Ishikawa (cell line): ENCODE measurements around the gene CARD14.
A peak's percentile ranks its signal among the peaks of the same experiment; 100 is the strongest.

Experiments
- CEBPB ChIP-seq: IDR thresholded peaks from 2 replicates; pipeline ENCODE4 v1.6.1; 2012
- CREB1 ChIP-seq: IDR thresholded peaks from 2 replicates; pipeline ENCODE4 v1.6.1; 2012; ENCODE audit warnings: low read depth
- EGR1 ChIP-seq: IDR thresholded peaks from 2 replicates; pipeline ENCODE4 v1.6.1; 2012
- EP300 ChIP-seq: IDR thresholded peaks from 2 replicates; pipeline ENCODE4 v1.6.1; 2012; ENCODE audit warnings: borderline replicate concordance
- FOXM1 ChIP-seq: IDR thresholded peaks from 2 replicates; pipeline ENCODE4 v1.6.1; 2012; ENCODE audit warnings: low read depth, borderline replicate concordance
- NFIC ChIP-seq: IDR thresholded peaks from 2 replicates; pipeline ENCODE4 v1.6.1; 2012
- RAD21 ChIP-seq: IDR thresholded peaks from 2 replicates; pipeline ENCODE4 v1.6.1; 2012; ENCODE audit warnings: low read depth
- TAF1 ChIP-seq: IDR thresholded peaks from 2 replicates; pipeline ENCODE4 v1.6.1; 2012; ENCODE audit warnings: low read depth, mild to moderate bottlenecking
- TCF12 ChIP-seq: IDR thresholded peaks from 2 replicates; pipeline ENCODE4 v1.6.1; 2012; ENCODE audit warnings: low read depth
- TEAD4 ChIP-seq: IDR thresholded peaks from 2 replicates; pipeline ENCODE4 v1.6.1; 2012
- YY1 ChIP-seq: IDR thresholded peaks from 2 replicates; pipeline ENCODE4 v1.6.1; 2012; ENCODE audit warnings: low read depth
- ZBTB7A ChIP-seq: IDR thresholded peaks from 2 replicates; pipeline ENCODE4 v1.6.1; 2012; ENCODE audit warnings: low read depth
- TF ChIP-seq, protein P1 (sequence below): IDR thresholded peaks from 2 replicates; pipeline ENCODE4 v1.6.1; 2012
- TF ChIP-seq, protein P2 (sequence below): IDR thresholded peaks from 2 replicates; pipeline ENCODE4 v1.6.1; 2012; ENCODE audit warnings: low read depth, mild to moderate bottlenecking
- TF ChIP-seq, protein P3 (sequence below): IDR thresholded peaks from 2 replicates; pipeline ENCODE4 v1.6.1; 2012

The CARD14 gene

DNA sequence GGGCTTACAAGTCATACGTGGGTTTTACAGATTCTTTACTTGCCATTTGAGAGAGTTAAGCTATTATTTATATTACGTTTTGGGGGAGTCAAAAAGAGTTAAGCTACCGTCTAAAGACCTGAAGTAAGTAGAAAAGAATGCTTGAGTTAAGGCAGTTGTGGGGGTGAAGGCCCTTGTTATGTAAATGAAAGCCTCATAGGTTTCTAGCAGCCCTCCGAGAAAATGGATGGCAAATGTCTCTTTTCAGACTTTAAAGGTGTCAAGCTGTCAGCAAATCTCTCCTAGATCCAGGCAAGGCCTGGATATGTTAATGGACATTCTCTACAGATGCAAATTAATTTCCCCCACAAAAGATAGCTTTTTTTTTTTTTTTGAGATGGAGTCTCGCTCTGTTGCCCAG is 15.7 kb upstream of the CARD14 start:
- no peak for TF ChIP-seq TCF12
- TF ChIP-seq CREB1 = no peak
- TF ChIP-seq RAD21 = no peak
- no peak for TF ChIP-seq EGR1
- TF ChIP-seq CEBPB = no peak
- TF ChIP-seq, protein P1, sequence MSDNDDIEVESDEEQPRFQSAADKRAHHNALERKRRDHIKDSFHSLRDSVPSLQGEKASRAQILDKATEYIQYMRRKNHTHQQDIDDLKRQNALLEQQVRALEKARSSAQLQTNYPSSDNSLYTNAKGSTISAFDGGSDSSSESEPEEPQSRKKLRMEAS = no peak
- TF ChIP-seq NFIC = no peak
- TF ChIP-seq EP300 = no peak
- no peak for TF ChIP-seq TEAD4
- TF ChIP-seq ZBTB7A = no peak

DNA sequence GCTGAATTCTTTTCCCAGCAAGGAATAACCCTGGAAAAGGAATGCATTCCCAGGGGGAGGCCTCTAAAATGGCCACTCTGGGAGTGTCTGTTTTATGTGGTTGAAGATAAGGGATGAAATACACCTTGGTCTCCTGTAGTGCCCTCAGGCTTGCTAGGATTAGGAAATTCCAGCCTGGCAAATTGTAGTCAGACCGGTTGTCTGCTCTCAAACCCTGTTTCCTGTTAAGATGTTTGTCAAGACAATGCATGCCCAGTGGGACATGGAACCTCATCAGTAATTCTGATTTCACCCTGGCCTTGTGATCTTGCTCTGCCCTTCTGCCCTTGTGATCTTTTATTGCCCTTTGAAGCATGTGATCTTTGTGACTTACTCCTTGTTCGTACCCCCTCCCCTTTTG is 14.2 kb upstream of the CARD14 start:
- TF ChIP-seq CEBPB (peak; percentile 21; the same call in 1 of the 2 replicates), TEAD4 (0 out of 2 replicates have a peak, but pooled peaks have one; percentile 18)

DNA sequence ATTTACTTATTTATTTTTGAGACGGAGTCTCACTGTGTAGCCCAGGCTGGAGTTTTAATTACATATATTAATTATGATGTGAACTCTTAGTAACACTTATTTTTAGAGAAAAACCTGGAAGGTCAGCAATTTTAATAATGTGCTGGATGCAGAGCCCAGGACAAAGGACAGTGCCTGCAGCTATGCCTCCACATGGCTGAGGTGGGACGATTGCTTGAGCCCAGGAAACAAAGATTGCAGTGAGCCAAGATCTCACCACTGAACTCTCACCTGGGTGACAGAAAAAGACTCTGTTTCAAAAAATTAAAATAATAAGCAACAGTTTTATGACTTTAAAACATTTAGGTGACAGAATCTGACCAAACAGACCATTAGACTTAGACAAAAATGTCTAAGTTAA is 11.0 kb upstream of the CARD14 start:
- TF ChIP-seq, protein P1 = no peak
- TF ChIP-seq CEBPB (no peak), TEAD4 (no peak), CREB1 (no peak)
- TF ChIP-seq, protein P2, sequence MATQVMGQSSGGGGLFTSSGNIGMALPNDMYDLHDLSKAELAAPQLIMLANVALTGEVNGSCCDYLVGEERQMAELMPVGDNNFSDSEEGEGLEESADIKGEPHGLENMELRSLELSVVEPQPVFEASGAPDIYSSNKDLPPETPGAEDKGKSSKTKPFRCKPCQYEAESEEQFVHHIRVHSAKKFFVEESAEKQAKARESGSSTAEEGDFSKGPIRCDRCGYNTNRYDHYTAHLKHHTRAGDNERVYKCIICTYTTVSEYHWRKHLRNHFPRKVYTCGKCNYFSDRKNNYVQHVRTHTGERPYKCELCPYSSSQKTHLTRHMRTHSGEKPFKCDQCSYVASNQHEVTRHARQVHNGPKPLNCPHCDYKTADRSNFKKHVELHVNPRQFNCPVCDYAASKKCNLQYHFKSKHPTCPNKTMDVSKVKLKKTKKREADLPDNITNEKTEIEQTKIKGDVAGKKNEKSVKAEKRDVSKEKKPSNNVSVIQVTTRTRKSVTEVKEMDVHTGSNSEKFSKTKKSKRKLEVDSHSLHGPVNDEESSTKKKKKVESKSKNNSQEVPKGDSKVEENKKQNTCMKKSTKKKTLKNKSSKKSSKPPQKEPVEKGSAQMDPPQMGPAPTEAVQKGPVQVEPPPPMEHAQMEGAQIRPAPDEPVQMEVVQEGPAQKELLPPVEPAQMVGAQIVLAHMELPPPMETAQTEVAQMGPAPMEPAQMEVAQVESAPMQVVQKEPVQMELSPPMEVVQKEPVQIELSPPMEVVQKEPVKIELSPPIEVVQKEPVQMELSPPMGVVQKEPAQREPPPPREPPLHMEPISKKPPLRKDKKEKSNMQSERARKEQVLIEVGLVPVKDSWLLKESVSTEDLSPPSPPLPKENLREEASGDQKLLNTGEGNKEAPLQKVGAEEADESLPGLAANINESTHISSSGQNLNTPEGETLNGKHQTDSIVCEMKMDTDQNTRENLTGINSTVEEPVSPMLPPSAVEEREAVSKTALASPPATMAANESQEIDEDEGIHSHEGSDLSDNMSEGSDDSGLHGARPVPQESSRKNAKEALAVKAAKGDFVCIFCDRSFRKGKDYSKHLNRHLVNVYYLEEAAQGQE = 0 out of 2 replicates have a peak, but pooled peaks have one; percentile 14

DNA sequence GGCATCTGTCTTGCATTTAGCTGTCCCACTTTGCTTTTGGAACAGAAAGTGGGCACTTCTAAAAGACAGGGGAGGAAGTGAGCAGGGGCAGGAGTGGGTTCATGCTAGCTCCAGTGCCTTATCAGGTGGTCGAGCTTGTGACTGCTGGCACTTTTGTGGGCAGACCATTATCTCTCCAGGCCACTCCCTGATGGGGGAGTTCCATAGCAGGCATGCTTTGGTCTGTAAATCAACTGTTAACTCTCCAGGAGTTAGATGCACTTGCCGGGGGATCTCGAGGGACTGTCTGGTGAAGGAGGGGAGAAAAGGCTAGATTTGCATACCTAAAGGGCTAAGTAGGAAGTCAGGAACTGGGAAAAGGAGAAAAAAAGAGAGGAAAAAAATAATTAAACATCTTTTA is 9.3 kb upstream of the CARD14 start:
- TF ChIP-seq EP300 (no peak), NFIC (no peak), YY1 (no peak), FOXM1 (no peak), TCF12 (no peak), ZBTB7A (no peak), TAF1 (no peak), CEBPB (no peak), CREB1 (no peak), TEAD4 (no peak), RAD21 (no peak), EGR1 (no peak)
- TF ChIP-seq, protein P3, sequence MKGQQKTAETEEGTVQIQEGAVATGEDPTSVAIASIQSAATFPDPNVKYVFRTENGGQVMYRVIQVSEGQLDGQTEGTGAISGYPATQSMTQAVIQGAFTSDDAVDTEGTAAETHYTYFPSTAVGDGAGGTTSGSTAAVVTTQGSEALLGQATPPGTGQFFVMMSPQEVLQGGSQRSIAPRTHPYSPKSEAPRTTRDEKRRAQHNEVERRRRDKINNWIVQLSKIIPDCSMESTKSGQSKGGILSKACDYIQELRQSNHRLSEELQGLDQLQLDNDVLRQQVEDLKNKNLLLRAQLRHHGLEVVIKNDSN = no peak
- TF ChIP-seq, protein P1 = no peak
- TF ChIP-seq, protein P2 = no peak

DNA sequence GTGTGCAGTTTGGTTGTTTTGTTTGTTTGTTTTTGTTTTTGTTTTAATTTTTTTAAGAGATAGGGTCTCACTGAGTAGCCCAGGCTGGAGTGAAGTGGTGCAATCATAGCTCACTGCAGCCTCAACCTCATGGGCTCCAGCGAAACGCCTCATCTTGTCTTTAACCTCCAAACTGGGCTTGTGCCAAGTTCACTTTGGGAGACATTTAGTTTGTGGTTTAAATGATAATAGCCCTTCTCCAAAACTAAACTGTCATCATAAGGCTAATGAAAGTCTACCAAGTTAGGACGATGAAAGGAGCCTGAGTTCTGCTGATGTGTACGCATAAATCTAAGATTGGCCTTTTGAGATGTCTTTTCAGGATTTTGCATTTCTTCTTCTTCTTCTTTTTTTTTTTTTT is 6.5 kb upstream of the CARD14 start:
- TF ChIP-seq RAD21 (no peak), ZBTB7A (no peak), TEAD4 (no peak), YY1 (no peak), TAF1 (no peak), CREB1 (no peak), CEBPB (no peak), NFIC (no peak), FOXM1 (no peak), EP300 (no peak)
- TF ChIP-seq, protein P3 = no peak

DNA sequence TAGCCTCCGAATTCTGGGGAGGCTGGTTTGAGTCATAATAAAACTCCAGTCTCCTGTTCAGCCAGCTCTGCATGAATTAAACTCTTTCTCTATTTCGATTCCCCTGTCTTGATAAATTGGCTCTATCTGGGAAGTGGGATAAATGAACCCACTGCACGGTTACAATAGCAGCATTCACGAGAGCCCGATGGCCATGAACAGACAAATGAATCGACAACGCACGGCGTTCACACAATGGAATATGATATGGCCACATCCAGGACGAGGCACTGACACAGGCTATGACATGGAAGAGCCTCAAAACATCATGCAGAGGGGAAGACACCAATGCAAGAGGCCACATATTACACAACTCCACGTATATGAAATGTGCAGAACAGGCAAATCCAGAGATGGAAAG is 5.6 kb upstream of the CARD14 start:
- TF ChIP-seq, protein P3 = no peak
- TF ChIP-seq EGR1 (no peak), CREB1 (no peak), EP300 (no peak), TCF12 (no peak), YY1 (no peak), CEBPB (no peak), RAD21 (no peak), TAF1 (no peak), TEAD4 (no peak), ZBTB7A (no peak), NFIC (no peak), FOXM1 (no peak)
- TF ChIP-seq, protein P1 = no peak
- TF ChIP-seq, protein P2 = no peak
